Adrenal gland (tissue), 5 donors: ENCODE results near the gene LARGE1.

Experiments
- CTCF ChIP-seq, 6 experiments: fragments of 450-650 bp in 4 of 6; fragments of 200-600 bp in 2 of 6; sonication (generic) in 1 of 6; IDR thresholded peaks; 1 replicate in 5 of 6; 2 replicates in 1 of 6; pipeline versions ENCODE4 v1.5.1 to v1.8.0; 2016 to 2021; ENCODE audit warnings: antibody characterized with exemption in 6 of 6, mild to moderate bottlenecking in 2 of 6, moderate library complexity in 1 of 6
- POLR2A ChIP-seq, 2 donors: fragments of 450-650 bp; IDR thresholded peaks; one replicate each; pipeline ENCODE4 v1.6.1; 2017; ENCODE audit warnings: antibody characterized with exemption in 2 of 2, mild to moderate bottlenecking in 2 of 2, moderate library complexity in 1 of 2
- donor health status: DM: no; HTN: no; CAD: no.

- no peak for TF ChIP-seq CTCF (IDR thresholded peaks at IDR 0.05)
- no peak for TF ChIP-seq POLR2A (IDR thresholded peaks at IDR 0.05)
These were observed 82.5 kb downstream of the LARGE1 start for GRCh38 chr22:33837826-33838225.
